OCI-LY7 (cell line): ENCODE data around the gene PTPRE.

Experiments used
- EZH2phosphoT487 ChIP-seq: fragments of 200-600 bp; sonication (generic); IDR thresholded peaks from 2 replicates; pipeline ENCODE4 v1.6.1; 2018; ENCODE audit warnings: low read depth, borderline replicate concordance, mild to moderate bottlenecking, mixed run types, antibody characterized with exemption, low read length, moderate library complexity, mixed read lengths
- TF ChIP-seq, protein P1 (sequence below): fragments of 200-600 bp; sonication (generic); conservative IDR thresholded peaks from 2 replicates; pipeline ENCODE4 v1.5.1; 2014; ENCODE audit warnings: mild to moderate bottlenecking, antibody characterized with exemption, low read length, moderate library complexity, mixed read lengths

DNA sequence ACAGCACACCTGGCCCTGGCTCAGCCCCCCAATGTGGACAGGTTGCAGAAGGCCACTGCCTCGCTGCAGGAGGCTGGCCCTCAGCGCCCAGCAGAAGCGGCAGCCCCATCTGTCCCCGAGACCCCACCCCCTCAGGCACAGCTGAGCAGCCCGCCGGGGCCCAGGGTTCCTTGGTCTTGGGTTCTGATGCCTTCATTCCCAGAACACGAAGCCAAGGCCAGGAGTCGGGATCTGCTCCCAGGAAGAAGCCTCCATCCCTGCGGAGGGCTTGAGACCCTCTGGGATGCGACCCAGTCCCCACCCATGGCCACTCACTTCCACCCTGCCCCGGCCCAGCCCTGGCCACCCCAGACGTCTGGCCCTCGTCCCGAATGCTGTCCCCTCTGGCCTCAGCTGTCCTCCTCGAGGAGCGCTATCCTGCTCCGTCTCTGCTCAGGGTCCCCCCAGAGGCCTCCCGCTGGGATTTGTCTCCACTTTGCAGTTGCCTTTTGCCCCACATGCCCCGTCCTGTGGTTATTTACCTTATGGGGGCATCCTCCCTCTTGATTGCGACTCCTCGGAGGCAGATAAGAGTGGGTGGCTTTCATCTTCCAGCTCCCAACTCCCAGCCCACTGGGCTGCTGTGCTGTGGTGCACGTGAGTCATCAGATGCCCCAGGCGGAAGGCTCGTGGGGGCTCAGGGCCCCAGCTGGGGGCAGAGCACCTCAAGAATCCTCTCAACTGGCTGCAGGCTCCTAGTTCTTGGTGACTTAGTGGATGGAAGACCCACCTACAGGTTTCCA is 121.8 kb downstream of the PTPRE start:
- TF ChIP-seq, protein P1, sequence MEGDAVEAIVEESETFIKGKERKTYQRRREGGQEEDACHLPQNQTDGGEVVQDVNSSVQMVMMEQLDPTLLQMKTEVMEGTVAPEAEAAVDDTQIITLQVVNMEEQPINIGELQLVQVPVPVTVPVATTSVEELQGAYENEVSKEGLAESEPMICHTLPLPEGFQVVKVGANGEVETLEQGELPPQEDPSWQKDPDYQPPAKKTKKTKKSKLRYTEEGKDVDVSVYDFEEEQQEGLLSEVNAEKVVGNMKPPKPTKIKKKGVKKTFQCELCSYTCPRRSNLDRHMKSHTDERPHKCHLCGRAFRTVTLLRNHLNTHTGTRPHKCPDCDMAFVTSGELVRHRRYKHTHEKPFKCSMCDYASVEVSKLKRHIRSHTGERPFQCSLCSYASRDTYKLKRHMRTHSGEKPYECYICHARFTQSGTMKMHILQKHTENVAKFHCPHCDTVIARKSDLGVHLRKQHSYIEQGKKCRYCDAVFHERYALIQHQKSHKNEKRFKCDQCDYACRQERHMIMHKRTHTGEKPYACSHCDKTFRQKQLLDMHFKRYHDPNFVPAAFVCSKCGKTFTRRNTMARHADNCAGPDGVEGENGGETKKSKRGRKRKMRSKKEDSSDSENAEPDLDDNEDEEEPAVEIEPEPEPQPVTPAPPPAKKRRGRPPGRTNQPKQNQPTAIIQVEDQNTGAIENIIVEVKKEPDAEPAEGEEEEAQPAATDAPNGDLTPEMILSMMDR, result no peak
- TF ChIP-seq EZH2phosphoT487, result no peak
